HL-60 (cell line): Measurements from ENCODE around the gene SART1.

Experiments used
- DNase-seq, 2 experiments: peaks; one replicate each; pipeline ENCODE4 v3.0.0-alpha.2; 2010 to 2020; ENCODE audit warnings: low read depth in 1 of 2, low spot score in 1 of 2
- H3K27ac ChIP-seq: fragments of 250-450 bp; sonication (Bioruptor Pico); replicated peaks from 2 replicates; pipeline ENCODE4 v1.5.1; 2020; ENCODE audit warnings: mild to moderate bottlenecking, moderate library complexity
- H3K27me3 ChIP-seq: fragments of 250-450 bp; sonication (Bioruptor Pico); 2 replicates; pipeline ENCODE4 v1.5.1; 2021; ENCODE audit warnings: mild to moderate bottlenecking, moderate library complexity; ENCODE audit not compliant: insufficient read depth, poor library complexity, severe bottlenecking
- H3K4me3 ChIP-seq: replicated peaks from 2 replicates; pipeline ENCODE4 v1.5.1; 2011; ENCODE audit warnings: mild to moderate bottlenecking, control low read depth, low read length; ENCODE audit not compliant: insufficient read depth
- CTCF ChIP-seq: IDR thresholded peaks from one replicate; pipeline ENCODE4 v1.5.1; 2011; ENCODE audit warnings: low read length, control low read depth, inconsistent platforms; ENCODE audit not compliant: insufficient read depth
- GABPA ChIP-seq: IDR thresholded peaks from 2 replicates; pipeline ENCODE4 v1.6.1; 2012; ENCODE audit warnings: low read depth
- POLR2AphosphoS5 ChIP-seq: IDR thresholded peaks from 2 replicates; pipeline ENCODE4 v1.6.1; 2012; ENCODE audit warnings: low read depth
- SPI1 ChIP-seq: IDR thresholded peaks from 2 replicates; pipeline ENCODE4 v1.6.1; 2012; ENCODE audit warnings: low read depth, mild to moderate bottlenecking, borderline replicate concordance
- TF ChIP-seq, protein P1 (sequence below): IDR thresholded peaks from 2 replicates; pipeline ENCODE4 v1.6.1; 2012; ENCODE audit warnings: low read depth; ENCODE audit not compliant: insufficient replicate concordance

Gene SART1

DNA sequence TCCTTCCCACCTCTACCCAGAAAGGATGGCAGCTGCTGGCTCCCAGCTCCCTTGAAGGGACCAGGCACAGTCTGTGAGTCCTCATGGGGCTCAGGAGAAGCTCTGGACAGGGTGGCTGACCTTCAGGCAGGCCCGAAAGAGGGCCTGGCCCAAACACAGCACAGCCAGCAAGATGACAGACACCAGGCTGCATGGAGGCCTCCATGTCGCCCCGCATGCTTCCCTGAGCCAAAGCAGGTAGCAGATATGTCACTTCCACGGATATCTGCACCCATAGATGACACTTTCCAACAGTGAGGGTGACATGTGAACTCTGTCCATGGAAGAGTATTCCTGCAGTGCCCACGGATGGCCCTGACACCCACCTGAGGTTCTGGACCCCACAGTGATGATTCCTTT, 22.1 kb downstream of the SART1 start:
- TF ChIP-seq SPI1 (no peak), GABPA (no peak), POLR2AphosphoS5 (no peak), CTCF (no peak)
- TF ChIP-seq, protein P1, sequence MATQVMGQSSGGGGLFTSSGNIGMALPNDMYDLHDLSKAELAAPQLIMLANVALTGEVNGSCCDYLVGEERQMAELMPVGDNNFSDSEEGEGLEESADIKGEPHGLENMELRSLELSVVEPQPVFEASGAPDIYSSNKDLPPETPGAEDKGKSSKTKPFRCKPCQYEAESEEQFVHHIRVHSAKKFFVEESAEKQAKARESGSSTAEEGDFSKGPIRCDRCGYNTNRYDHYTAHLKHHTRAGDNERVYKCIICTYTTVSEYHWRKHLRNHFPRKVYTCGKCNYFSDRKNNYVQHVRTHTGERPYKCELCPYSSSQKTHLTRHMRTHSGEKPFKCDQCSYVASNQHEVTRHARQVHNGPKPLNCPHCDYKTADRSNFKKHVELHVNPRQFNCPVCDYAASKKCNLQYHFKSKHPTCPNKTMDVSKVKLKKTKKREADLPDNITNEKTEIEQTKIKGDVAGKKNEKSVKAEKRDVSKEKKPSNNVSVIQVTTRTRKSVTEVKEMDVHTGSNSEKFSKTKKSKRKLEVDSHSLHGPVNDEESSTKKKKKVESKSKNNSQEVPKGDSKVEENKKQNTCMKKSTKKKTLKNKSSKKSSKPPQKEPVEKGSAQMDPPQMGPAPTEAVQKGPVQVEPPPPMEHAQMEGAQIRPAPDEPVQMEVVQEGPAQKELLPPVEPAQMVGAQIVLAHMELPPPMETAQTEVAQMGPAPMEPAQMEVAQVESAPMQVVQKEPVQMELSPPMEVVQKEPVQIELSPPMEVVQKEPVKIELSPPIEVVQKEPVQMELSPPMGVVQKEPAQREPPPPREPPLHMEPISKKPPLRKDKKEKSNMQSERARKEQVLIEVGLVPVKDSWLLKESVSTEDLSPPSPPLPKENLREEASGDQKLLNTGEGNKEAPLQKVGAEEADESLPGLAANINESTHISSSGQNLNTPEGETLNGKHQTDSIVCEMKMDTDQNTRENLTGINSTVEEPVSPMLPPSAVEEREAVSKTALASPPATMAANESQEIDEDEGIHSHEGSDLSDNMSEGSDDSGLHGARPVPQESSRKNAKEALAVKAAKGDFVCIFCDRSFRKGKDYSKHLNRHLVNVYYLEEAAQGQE, result no peak
- DNase-seq, result no peak
- Histone ChIP-seq H3K27me3 (no peaks in the 10 kb centered on the region), H3K27ac (no peak overlapping the region), H3K4me3 (no peak overlapping the region)

DNA sequence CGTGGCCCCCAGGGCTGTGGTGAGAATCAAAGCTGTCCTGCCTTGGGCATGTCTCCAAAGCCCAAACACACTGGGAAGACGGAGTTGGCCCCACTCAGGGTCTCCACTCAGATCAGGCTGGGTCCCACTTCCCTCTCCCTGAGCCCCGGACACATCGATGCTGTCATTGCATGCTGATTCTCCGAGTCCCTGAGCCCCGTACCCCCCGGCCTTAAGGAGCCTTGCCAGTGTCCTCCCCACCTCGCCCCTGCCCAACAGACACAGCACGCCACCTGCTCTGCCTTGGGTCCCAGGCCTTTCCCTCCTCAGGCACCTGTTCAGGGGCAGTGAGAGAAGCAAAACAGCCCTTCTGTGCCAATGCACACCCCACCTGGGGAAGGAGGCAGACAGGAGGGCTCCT, 25.8 kb downstream of the SART1 start:
- Histone ChIP-seq H3K4me3 (no peak overlapping the region), H3K27me3 (no peaks in the 10 kb centered on the region), H3K27ac (no peak overlapping the region)
- no peak for TF ChIP-seq POLR2AphosphoS5
- no peak for TF ChIP-seq CTCF
- TF ChIP-seq, protein P1, result no peak
- TF ChIP-seq SPI1, result no peak
- TF ChIP-seq GABPA, result no peak
- DNase-seq, result no peak

DNA sequence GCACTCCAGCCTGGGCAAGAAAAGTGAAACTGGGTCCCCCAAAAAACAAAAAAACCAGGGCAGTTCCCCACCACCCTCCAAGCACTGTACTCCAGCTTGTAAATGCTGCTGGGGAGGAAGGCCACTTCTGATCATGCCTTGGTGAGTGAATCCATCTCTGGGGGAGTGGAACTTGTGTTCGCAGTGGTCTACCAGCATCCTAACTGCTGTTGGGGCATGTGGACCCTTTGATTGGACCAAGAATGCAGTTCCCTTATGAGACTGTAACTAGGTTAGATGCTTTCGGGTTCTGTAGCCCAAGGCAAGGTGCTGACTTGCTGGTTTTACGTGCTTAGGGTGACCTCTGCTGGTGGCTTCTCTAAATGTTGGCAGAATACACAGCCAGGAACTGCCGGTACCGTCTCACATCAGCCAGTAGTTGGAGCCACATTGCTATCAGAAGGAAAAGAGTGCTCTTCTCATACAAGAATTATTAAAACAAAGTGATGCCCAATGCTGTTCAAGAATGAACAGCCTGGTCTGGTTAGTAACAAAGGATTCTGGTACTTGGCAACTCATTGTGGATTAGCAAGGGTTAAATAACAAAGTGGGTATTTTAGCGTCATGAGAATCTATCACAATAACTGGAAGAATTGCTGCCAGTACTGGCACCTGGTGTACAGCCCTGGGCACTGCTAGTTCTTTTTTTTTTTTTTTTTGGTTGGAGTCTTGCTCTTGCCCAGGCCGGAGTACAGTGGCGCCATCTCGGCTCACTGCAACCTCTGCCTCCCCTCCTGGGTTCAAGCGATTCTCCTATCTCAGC, 27.5 kb downstream of the SART1 start:
- Histone ChIP-seq H3K4me3 (no peak overlapping the region), H3K27me3 (no peaks in the 10 kb centered on the region), H3K27ac (no peak overlapping the region)
- DNase-seq, result peak; percentile 83 to 95
- TF ChIP-seq, protein P1, result no peak
- TF ChIP-seq CTCF (peak; percentile 96), GABPA (no peak), POLR2AphosphoS5 (no peak), SPI1 (peak; percentile 15; the same call in 1 of the 2 replicates)
